ENCODE data around the gene BCL7A. TPM values are rescaled to one million over a fixed set of nuclear protein-coding genes. Genes with fewer than 3 reads are reported as not detected.

BCL7A gene
- polyA plus RNA-seq, 2 of the 4 experiments (the other 2 are of a cell fraction) = 9.2 to 9.4 TPM

GRCh38 chr12:122079033-122079531, 57.4 kb downstream of the BCL7A start:
- 2% methylated on average over 25 of the region's 38 CpGs for WGBS (ENCODE audit: missing lambda C conversion rate)
- Histone ChIP-seq H3K4me2 (peak overlapping the region; percentile 93), H3K4me3 (peak overlapping the region; percentile 94), H3K9me3 (no peaks in the 10 kb centered on the region), H3K4me1 (peaks cover 42% of the 10 kb centered on the region), H3K27ac (peak overlapping the region; percentile 88 to 98)
- ChIA-PET CTCF (interaction anchor here (0.6 to 32.3 kb wide), 5 partner anchors 10 to 45 kb away, joined by 3 to 850 read pairs (median 4); no protein-coding TSS in a partner anchor), POLR2A (interaction anchor here (0.7 to 1.4 kb wide), 7 partner anchors 10 to 44 kb away, joined by 4 to 14 read pairs (median 8); no protein-coding TSS in a partner anchor)
- ATAC-seq (peak; percentile 11 to 37; a peak in 5 of 6 replicates), DNase-seq (ENCODE audit: low read depth in 1 of 2, low spot score in 1 of 2) (peak in 1 of 2 experiments; percentile 48), FAIRE-seq (no peak)
- no peak for TF ChIP-seq CHD2 (IDR thresholded peaks at IDR 0.05; ENCODE audit: low read length, partially characterized antibody)
- peak; percentile 10; the same call in 1 of the 2 replicates for TF ChIP-seq PHF8 (IDR thresholded peaks at IDR 0.05; ENCODE audit: borderline replicate concordance, low read depth)
- TF ChIP-seq NR3C1 (IDR thresholded peaks at IDR 0.05) = no peak
- no peak for TF ChIP-seq MYC (IDR thresholded peaks at IDR 0.05; ENCODE audit: borderline replicate concordance, low read length)
- TF ChIP-seq E2F6 (IDR thresholded peaks at IDR 0.05; ENCODE audit: borderline replicate concordance, low read depth) = peak; percentile 77; the same call in 1 of the 2 replicates
- TF ChIP-seq POLR2A (IDR thresholded peaks at IDR 0.05; ENCODE audit: low read length) = no peak
- no peak for TF ChIP-seq BCL3 (IDR thresholded peaks at IDR 0.05)
- TF ChIP-seq MAX (IDR thresholded peaks at IDR 0.05) = peak; percentile 7; the same call in 1 of the 2 replicates
- no peak for TF ChIP-seq FOSB (CRISPR knock-in tag; IDR thresholded peaks at IDR 0.05)
- peak; percentile 29; the same call in 1 of the 2 replicates for TF ChIP-seq USF2 (IDR thresholded peaks at IDR 0.05)
- no peak for TF ChIP-seq TFCP2L1 (CRISPR knock-in tag; IDR thresholded peaks at IDR 0.05)

GRCh38 chr12:122079532-122080081, 57.9 kb downstream of the BCL7A start:
- peak overlapping the region; percentile 93 for H3K4me2 ChIP-seq
- ChIA-PET POLR2A (no interaction called here), CTCF (interaction anchor here (0.6 to 32.3 kb wide), 10 partner anchors 10 to 111 kb away, joined by 3 to 850 read pairs (median 11); no protein-coding TSS in a partner anchor)
- 4% methylated on average over 13 of the region's 13 CpGs for WGBS (ENCODE audit: missing lambda C conversion rate)
- DNase-seq (ENCODE audit: low read depth in 1 of 2, low spot score in 1 of 2) = no peak
- H3K4me3 ChIP-seq = peak overlapping the region; percentile 94
- H3K9me3 ChIP-seq = no peaks in the 10 kb centered on the region
- TF ChIP-seq JUNB (IDR thresholded peaks at IDR 0.05) (no peak), CEBPB (IDR thresholded peaks at IDR 0.05) (no peak), HOXA7 (CRISPR knock-in tag; IDR thresholded peaks at IDR 0.05) (no peak), REST (IDR thresholded peaks at IDR 0.05) (no peak), EHF (CRISPR knock-in tag; IDR thresholded peaks at IDR 0.05) (no peak), EP300 (IDR thresholded peaks at IDR 0.05) (no peak), KDM5A (IDR thresholded peaks at IDR 0.05) (no peak), CHD4 (IDR thresholded peaks at IDR 0.05; ENCODE audit: borderline replicate concordance) (no peak)
- H3K4me1 ChIP-seq = peaks cover 42% of the 10 kb centered on the region
- FAIRE-seq = no peak
- peak in 1 of 2 experiments; percentile 9; a peak in 3 of 6 replicates for ATAC-seq
- H3K27ac ChIP-seq = peak overlapping the region; percentile 88 to 98

Measured in A549 (cell line).